Epithelial cell of proximal tubule (primary cell): ENCODE measurements around the gene NLGN1. TPM values are rescaled to one million over a fixed set of nuclear protein-coding genes. Genes with fewer than 3 reads are reported as not detected.

Experiments used
- DNase-seq: peaks from one replicate; pipeline ENCODE4 v3.0.0-alpha.2; 2011; ENCODE audit warnings: low read depth
- H3K4me3 ChIP-seq: 2 replicates; pipeline ENCODE4 v1.5.1; 2011; ENCODE audit warnings: low read depth, mild to moderate bottlenecking, low read length
- CTCF ChIP-seq: conservative IDR thresholded peaks from 2 replicates; pipeline ENCODE4 v1.5.1; 2012; ENCODE audit warnings: low read depth, mild to moderate bottlenecking, low read length
- total RNA-seq: library from RNA; depleted of rRNA; stranded (reverse); fragments of >200 nt; gene quantifications from 2 replicates; pipeline ENCODE4 v1.2.3, GENCODE V29; 2015

Gene NLGN1
- total RNA-seq, 1 donor from 2014 or later: 1.9 TPM

- no peak overlapping the region for H3K4me3 ChIP-seq
- no peak for TF ChIP-seq CTCF
- no peak for DNase-seq
Measured at GRCh38 chr3:174278094-174278493, 880.5 kb downstream of the NLGN1 start.

- TF ChIP-seq CTCF: no peak
- no peak for DNase-seq
- no peak overlapping the region for H3K4me3 ChIP-seq
Measured at GRCh38 chr3:174280186-174280585, 882.6 kb downstream of the NLGN1 start.

GRCh38 chr3:174285242-174285864 lies 887.8 kb downstream of the NLGN1 start:
- no peak for DNase-seq
- H3K4me3 ChIP-seq: no peak overlapping the region
- TF ChIP-seq CTCF: no peak

GRCh38 chr3:174287705-174288104 lies 890.2 kb downstream of the NLGN1 start:
- TF ChIP-seq CTCF: no peak
- DNase-seq: no peak
- H3K4me3 ChIP-seq: no peak overlapping the region

- no peak overlapping the region for H3K4me3 ChIP-seq
- DNase-seq: no peak
Measured at GRCh38 chr3:174294616-174295015, 897.1 kb downstream of the NLGN1 start.

GRCh38 chr3:174295306-174296092 lies 898.0 kb downstream of the NLGN1 start:
- no peak for TF ChIP-seq CTCF
- H3K4me3 ChIP-seq: no peak overlapping the region
- no peak for DNase-seq

More at GRCh38 chr3:174294616-174295015, 897.1 kb downstream of the NLGN1 start:
- no peak for TF ChIP-seq CTCF
